Fibroblast of skin of left biceps (primary cell): ENCODE data around the gene PJVK.
"Not testable (repeated sequence)": the region's sequence is repeated elsewhere in the genome, so short reads cannot be mapped to it uniquely, and the experiment has no call there.

ENCODE experiments used
- DNase-seq, 2 experiments: peaks; one replicate each; pipeline ENCODE4 v3.0.0-alpha.2; 2013; ENCODE audit warnings: low read depth in 2 of 2

PJVK gene, protein sequence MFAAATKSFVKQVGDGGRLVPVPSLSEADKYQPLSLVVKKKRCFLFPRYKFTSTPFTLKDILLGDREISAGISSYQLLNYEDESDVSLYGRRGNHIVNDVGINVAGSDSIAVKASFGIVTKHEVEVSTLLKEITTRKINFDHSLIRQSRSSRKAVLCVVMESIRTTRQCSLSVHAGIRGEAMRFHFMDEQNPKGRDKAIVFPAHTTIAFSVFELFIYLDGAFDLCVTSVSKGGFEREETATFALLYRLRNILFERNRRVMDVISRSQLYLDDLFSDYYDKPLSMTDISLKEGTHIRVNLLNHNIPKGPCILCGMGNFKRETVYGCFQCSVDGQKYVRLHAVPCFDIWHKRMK

DNA sequence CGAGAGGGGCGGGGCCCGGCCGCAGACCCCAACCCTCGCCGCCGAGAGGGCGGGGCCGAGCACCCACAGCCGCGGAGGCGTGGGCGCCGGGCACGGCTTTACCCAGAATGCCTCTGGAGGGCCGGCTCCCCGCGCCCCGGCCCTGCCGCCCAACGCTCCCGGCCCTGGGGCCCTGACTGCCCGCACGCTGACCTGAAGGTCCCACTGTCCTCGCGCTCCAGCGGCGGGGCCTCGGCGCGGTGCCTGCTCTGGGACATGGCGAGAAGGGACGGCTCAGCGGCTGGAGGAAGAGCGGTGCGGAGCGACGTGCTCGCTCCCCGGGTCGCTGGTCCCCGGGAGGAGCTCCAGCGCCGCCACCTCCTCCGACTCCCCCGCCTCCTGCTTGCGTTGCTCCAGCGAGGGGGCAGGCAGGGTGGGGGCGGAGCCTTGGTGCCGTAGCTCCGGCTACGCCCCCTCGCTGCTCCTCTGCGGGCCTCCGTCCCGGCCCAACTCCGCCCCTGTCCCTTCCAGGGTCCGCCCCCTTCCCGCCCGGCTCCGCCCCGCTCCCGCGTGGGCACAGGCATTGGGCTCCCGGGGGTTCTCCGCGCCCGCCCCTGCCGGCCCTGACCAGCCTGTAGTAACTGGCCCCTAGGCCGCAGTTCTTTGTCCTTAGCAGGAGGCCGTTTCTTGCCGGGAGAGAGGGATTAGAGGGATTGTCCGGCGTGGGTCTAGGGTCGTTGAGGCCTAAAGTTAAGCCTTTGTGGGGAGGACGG lies at the start of gene PJVK, which contains the start of gene PRKRA:
Gene PJVK, plus strand, starts transcription at position 605 of the 752 bp plus-strand sequence. CDS start 2,032 bp downstream, outside the sequence.
Gene PRKRA, minus strand, starts transcription at position 402 of the 752 bp plus-strand sequence. Its CDS starts 145 bp downstream, at position 257.
- peak; percentile 92 to 93 for DNase-seq

DNA sequence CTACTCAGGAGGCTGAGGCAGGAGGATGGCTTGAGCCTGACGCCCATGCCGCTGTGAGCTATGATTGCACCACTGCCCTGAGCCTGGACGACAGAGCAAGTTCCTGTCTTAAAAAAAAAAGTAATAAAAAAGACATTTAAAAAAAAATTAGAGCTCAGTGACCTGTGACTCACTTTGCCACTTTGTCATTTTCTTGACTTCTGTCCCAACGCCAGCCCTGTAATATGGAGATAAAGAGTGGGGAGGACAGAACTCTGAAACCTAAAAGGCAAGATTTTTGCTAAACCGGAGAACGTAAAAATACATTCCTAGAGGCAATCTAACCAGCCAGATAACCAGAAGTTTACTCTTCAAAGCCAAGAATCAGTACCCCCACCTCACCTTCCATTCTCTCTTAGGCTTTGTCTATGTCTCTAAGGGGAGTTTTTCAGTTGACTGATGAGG lies 49.2 kb upstream of the PJVK start:
- DNase-seq: no peak

DNA sequence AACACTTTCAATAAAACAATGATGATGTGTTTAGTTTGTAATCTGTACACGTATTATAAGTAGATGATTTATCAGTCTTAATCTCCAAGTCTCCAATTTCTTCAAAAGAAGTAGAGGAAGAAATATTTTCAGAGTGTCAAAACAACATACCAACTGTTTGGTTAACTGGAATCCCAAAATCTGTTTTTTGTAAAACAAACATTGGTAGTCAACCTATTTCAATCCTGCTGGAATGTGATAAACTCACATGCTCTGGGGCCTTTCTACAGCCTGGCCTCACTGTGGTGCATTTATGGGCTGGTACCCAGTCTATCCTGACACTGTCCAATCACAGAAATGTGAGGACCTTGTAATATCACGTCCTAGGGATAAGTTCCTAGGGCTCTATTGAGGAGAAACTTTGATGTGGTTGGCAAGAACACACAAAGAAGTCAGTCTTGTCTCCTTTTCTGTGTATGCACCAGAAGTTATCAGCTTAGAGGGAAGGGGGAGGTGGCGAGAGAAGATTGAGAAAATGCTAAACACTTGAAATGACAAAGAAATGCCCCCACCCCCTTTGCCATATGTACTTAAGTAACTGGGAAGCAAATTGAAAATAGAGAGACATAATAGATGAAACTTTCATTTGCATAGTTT lies 47.4 kb upstream of the PJVK start:
- DNase-seq: no peak

DNA sequence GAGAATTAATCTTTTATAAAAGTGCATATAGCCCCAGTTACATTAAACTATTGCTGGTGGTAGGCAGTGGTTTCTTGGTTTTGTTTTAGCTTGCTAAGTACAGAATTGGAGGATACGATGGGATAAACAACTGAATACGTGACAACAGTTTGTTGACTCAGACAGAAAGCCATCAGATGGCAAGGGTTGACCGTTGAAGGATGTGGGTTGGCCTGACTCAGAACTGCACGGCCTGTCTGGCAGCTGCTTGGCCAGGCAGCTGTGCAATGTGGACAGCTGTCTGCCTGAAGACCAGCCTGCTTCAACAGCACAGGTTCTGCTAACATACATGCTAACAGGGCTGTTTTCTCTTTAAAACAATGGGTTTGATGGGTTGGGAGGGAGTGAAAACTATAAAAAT lies 46.8 kb upstream of the PJVK start:
- DNase-seq: no peak

DNA sequence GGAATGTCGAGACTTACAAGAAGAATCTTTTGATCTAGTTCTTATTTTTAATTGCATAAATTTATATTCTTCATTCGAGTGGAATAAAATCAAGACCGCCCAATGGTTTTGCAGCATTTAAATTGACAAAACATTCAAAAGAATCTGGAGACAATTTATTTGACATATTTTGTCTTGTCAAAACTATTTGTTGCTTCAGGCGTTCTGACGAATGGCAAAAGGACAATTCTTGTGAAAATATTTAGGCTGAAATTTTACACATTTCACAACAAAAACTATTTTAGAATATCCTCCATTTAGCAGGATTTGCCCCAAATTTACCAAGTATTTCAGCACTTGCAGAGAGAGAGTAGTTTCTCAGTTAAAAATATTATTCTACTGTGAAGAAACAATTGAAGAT lies 41.9 kb upstream of the PJVK start:
- DNase-seq: no peak

DNA sequence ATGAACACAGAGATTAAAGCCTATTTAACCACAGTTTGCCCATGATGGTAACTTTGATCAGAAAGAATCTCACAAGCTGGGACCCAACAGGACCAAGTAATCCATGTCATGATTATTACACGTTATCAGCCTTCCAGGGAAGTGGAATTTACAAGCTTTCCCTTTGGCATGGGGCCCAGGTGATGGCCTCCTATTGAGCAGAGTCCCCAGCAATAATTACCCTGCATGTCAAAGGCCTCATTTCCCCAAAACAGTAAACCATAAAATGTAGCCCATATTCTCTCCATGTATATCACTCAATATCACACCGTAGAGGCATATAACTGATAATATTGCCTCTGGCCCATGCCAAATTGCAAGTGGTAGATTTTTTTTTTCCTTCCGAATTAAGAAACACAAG lies 39.1 kb upstream of the PJVK start:
- DNase-seq: no peak

DNA sequence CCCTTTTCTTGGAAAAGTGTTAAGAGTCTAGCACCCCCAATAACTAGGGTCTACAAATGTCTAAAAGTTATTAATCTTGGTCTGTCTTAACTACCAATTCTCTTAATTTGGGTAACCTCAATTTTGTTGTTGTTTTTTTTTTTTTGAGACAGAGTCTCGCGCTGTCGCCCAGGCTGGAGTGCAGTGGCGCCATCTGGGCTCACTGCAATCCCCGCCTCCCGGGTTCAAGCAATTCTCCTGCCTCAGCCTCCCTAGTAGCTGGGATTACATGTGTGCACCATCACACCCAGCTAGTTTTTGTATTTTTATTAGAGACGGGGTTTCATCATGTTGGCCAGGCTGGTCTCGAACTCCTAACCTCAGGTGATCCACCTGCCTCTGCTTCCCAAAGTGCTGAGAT lies 38.7 kb upstream of the PJVK start:
- DNase-seq: not testable (repeated sequence)

DNA sequence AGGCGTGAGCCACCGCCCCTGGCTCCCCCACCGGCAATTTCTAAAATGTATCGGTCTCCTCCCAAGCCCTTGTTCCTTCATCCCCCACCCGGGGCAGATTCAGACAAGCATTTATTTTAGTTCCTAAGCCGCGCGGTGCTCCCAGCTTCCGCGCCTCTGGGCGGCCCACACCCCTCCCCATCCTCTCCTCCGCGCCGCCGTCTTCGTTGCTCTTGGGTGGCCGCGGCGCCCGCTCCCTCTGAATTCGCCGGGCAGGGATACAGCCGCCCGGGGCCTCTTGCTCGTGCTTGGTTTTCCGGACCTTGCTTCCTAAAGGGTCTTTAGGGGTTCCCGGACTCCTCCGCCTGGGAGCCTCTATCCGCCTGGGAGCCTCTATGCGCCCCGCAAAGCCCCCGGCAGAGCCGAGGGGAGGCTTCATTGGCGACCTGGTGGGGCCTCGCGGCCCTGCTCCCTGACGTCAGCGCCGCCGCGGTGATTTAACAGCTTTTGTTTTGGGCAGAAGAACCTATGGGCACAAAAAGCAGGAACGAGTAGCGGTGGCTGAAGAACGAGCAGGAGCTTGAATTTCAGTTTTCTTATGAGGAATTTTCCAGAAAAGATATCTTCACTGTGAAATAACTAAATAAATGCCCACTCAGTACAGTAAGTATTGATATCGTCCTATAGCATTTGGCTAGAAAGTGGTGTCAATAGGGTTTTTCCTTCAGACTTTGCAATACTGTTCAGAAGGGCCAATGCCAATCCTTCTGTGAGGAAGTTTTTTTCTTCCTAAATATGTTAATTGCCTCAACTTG lies 37.5 kb upstream of the PJVK start:
- peak in 1 of 2 experiments; percentile 38 for DNase-seq

DNA sequence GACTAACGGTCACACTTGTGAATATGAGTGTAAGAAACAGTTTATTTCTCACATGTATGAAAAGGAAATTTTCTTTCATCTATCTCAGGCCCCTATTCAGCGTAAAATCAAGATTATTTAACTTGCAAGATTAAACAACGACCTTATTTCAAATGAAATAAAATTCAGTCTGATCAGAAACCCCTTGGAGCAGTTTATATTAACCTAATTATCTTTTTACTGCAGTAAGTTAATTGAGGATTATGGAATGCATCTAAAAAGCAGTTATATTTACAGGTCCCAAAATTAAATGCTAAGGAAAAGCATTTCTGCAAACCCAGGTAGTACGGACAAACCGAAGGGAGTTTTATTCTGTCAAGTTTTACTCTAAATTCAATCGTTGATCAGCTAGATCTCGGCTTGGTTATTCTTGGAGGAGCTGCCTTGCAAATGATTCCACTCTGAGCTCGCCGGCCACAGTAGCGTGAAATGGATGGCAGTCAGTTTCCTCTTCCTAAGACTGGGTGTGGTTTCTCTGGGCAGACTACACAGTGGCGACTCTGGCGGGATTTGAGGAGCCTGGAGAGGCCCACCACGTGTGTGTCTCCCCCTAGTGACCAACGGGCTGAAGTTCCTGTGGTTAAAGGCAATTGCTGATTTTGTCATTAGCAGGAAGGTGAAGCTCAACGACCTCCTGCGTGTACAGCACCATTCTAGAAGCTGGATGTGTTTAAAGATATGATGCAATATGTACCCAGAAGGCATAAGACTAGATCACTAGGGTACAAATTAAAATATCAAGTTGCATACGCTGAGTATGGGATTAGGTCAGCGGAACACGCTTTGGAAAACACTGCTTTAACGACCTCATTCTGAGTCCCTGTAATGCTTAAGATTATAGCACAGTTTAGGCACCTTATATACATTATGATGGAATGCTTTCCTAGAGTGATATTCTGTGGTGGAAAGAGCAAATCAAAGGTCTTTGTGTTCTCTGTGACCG lies 36.6 kb upstream of the PJVK start:
- peak; percentile 84 for DNase-seq

DNA sequence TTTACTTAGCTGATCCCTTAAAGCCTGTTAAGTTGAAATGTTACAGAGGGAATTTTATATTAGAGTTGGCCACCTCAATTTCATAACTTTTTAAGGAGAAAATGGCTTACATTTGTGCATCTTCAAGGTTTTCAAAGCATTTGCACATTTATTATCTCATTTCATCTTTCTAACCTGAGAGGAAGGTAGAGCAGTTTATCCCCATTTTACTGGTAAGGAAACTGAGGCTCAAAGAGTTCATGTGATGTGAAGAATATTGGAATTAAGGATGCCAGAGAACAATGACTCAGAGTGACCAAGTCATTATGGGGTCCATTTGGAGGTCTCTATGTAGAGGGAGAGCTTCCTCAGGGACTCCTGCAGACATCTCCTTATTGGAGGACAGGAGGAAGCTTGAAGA lies 35.2 kb upstream of the PJVK start:
- DNase-seq: no peak

DNA sequence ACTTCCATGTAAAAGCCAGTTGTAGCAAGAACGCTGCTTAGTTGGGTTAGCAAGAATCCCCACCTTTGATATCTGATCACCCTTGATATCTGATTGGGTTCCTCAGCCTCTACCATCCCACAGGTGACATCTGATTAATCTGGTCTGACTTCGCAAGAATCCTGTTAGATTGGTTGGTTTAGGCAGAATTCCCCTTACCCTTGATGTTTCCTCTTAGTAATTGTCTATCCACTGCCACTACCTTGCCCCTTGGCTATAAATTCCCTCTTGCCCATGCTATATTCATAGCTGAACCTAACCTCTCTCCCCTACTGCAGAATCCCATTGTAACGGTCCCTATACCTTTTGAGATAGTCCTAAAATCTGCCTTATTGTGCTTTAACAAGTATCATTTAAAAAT lies 33.3 kb upstream of the PJVK start:
- no peak for DNase-seq

DNA sequence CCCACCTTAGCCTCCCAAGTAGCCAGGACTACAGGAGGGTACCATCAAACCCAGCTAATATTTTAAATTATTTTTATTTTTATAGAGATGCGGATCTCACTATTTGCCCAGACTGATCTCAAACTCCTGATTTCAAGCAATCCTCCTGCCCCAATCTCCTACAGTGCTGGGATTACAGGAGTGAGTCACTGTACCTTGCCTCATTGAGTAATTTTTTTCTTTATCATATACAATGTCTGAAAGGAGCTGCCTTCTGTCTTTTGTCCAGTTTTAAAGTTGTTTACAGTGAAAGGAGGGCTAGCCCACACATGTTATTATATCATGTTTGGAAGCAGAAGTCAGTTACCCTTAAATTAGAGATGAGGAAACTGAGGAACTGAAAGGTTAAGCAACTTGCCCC lies 32.8 kb upstream of the PJVK start:
- DNase-seq: no peak

DNA sequence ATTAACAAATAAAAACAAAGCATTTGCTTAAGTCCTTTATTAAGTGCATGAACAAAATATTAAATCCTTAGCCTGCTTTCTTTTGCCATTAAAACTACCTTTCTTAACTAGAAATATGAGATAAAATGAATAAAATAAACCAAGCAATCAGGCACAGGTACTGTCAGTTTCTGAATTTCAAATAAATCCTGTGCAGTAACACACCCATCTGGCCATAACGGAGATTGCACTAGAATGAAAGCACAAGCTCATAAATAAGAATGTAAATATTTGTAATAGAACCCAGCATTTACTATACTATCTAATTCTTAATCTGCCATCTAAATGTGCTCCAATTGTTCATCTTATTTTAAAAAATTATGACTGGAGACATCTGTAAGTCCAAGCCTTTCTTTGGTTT lies 32.1 kb upstream of the PJVK start:
- no peak for DNase-seq

DNA sequence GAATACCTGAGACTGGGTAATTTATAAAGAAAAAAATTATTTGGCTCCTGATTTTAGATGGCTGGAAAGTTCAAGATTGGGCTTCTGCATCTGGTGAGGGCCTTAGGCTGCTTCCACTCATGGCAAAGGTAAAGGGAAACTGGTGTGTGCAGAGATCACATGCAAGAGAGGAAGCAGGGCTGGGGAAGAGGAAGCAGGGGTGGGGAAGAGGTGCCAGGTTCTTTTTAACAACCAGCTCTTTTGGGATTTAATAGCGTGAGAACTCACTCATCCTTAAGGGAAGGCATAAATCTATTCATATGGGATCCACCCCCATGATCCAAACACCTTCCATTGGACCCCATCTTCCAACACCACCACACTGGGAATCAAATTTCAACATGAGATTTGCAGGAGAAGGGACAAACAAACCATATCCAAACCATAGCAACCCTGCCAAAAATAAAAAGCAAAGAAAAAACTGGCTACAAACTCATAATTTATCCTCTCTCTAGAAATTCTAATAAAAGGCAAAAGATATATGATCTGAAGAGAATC lies 30.6 kb upstream of the PJVK start:
- DNase-seq: no peak

DNA sequence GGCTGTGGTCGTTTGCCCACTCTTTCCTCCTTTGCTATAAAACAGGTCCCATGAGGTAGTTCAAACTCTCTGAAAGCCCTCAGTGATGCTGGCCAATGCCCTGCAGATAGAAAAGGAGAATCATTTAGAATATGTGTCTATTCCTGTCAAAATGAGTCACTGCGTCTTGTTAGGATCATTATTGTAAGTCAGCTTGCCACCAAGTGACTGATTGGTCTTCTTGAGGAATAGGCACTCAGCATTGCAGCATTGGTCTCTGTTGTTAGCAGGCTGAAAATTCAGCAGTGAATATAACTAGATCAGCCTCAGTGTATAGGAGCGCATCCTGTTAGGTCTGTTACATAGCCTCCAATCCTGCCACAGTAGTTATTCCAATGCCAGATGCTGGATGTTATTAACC lies 29.1 kb upstream of the PJVK start:
- DNase-seq: no peak

DNA sequence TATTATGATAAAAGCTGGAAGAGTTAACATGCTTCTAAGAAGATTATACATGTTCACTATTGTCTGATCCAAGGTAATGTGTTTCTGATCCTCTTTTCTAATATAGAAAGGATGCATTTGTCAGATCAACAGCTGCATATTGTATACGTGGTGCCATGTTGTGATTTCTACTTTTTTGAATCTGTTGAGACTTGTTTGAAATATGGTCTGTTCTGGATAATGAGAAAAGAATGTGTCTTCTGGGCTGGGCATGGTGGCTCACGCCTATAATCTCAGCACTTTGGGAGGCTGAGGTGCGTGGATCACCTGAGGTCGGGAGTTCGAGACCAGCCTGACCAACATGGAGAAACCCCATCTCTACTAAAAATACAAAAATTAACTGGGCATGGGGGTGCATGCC lies 27.4 kb upstream of the PJVK start:
- DNase-seq: not testable (repeated sequence)

DNA sequence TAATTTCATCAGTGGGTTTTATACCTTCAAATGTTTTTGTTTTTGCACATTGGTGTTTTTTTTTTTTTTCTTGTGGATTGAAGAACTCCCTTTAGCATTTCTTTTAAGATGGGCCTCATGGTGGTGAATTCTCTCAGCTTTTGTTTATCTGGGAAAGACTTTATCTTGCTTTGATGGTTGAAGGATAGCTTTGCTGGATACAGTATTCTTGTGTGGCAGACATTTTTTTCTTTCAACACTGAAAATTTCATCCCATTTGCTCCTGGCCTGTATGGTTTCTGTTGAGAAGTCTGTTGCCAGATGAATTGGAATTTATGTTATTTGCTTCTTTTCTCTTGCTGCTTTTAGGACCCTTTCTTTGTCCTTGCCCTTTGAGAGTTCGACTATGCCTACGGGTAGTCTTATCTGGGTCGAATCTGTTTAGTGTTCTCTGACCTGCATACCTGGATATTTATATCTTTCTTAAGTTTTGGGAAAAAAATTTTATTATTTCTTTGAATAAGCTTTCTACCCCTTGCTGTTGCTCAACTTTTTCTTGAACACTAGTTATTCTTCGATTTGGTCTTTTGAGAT lies 25.8 kb upstream of the PJVK start:
- no peak for DNase-seq

DNA sequence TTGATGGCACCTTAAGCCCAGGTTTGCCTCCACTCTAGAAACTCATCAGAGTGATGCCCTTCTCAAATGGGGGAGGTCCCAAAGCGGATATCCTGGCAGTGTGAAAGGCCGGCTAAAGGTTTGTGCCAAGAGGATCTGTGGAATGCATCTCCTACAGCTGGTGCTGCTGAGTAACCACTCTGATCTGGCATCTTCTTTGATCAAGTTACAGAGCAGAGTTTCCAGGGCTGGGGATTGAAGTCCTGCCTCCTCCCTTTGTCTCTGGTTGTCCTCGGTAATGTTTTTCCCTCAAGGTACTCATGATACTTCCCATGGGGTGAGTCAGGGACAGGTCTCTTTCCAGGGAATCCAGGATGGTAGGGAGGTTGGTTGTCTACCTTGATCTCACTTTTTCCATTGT lies 24.8 kb upstream of the PJVK start:
- DNase-seq: no peak

DNA sequence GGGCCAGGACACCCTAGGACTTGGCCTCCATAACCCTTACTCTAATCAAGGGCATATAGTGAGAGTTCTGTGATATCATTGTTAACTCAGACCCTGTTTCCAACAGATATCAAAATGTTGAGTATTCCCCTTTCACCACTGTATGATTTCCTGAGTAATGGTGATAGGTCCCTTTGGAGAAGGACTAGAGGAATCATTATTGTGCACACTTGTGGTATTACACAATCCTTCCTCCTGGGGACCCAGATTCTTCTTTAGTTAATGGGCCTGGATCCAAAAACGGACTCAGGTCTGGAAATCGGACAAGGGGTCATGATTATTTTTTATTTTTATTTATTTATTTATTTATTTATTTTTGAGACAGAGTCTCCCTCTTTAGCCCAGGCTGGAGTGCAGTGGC lies 23.7 kb upstream of the PJVK start:
- DNase-seq: no peak

DNA sequence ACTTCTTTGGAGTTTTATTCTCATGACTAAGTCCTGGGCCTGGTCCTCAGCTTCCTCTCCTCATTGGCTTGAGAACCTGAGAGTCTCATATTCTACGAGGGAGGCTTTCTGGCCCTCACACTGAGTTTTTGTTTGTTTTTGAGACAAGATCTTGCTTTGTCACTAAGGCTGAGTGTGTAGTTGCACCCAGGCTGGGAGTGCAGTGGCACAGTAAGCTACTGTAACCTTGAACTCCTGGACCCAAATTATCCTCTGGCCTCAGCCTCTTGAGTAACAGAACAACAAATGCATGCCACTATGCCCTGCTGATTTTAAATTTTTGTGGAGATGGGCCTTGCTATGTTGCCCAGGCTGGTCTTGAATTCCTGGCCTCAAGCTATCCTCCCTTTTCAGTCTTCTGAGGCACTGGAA lies 22.8 kb upstream of the PJVK start:
- DNase-seq: no peak
